ENCODE measurements around the gene PANK4. TPM values are rescaled to one million over a fixed set of nuclear protein-coding genes. Genes with fewer than 3 reads are reported as not detected.

The PANK4 gene
- polyA plus RNA-seq, 2 of the 4 experiments (the other 2 are of a cell fraction) = 8.1 to 13.8 TPM

- no peak overlapping the region for H3K4me2 ChIP-seq
- no peak for TF ChIP-seq KDM1A (IDR thresholded peaks at IDR 0.05; ENCODE audit: low read depth)
- TF ChIP-seq, protein P1, sequence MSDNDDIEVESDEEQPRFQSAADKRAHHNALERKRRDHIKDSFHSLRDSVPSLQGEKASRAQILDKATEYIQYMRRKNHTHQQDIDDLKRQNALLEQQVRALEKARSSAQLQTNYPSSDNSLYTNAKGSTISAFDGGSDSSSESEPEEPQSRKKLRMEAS (IDR thresholded peaks at IDR 0.05) = no peak
- no peak for TF ChIP-seq HEYL (CRISPR knock-in tag; IDR thresholded peaks at IDR 0.05)
- TF ChIP-seq ATOH8 (CRISPR knock-in tag; IDR thresholded peaks at IDR 0.05; ENCODE audit: low read depth) = no peak
- TF ChIP-seq BHLHE40 (IDR thresholded peaks at IDR 0.05; ENCODE audit: low read depth, low read length) = no peak
- TF ChIP-seq SMC3 (IDR thresholded peaks at IDR 0.05) = no peak
- TF ChIP-seq GATA3 (IDR thresholded peaks at IDR 0.05; ENCODE audit: borderline replicate concordance) = no peak
- TF ChIP-seq RAD21 (conservative IDR thresholded peaks at IDR 0.05 in 1 of 2, IDR thresholded peaks at IDR 0.05 in 1 of 2) = no peak
- no peak for TF ChIP-seq ELK1 (IDR thresholded peaks at IDR 0.05; ENCODE audit: low read depth, low read length)
- TF ChIP-seq TP53 (CRISPR knock-in tag; IDR thresholded peaks at IDR 0.05) = no peak
- TF ChIP-seq CBX8 (IDR thresholded peaks at IDR 0.05) = no peak
- no peak for TF ChIP-seq HOXA7 (CRISPR knock-in tag; IDR thresholded peaks at IDR 0.05)
- TF ChIP-seq EP300 (IDR thresholded peaks at IDR 0.05) = no peak
- no peak for TF ChIP-seq RARB (CRISPR knock-in tag; IDR thresholded peaks at IDR 0.05)
- TF ChIP-seq ZSCAN20 (CRISPR knock-in tag; IDR thresholded peaks at IDR 0.05) = no peak
- no peak for TF ChIP-seq FOSL2 (IDR thresholded peaks at IDR 0.05)
- no peak for TF ChIP-seq FOSL2 (CRISPR knock-in tag; IDR thresholded peaks at IDR 0.05)
- H3K4me3 ChIP-seq = no peak overlapping the region
- DNase-seq (ENCODE audit: low read depth in 1 of 2, low spot score in 1 of 2) (no peak), ATAC-seq (peak; percentile 5 to 26; a peak in 1 of 6 replicates), FAIRE-seq (no peak)
- WGBS (ENCODE audit: missing lambda C conversion rate) = 94% methylated on average over 6 of the region's 12 CpGs
- H3K4me1 ChIP-seq = no peaks in the 10 kb centered on the region
- H3K9me3 ChIP-seq = no peaks in the 10 kb centered on the region
- ChIA-PET CTCF (interaction anchor here (1.5 kb wide), 1 partner anchor 8 kb away, joined by 4 read pairs; no protein-coding TSS in a partner anchor), POLR2A (no interaction called here)
- no peak overlapping the region for H3K27ac ChIP-seq
Observed at GRCh38 chr1:2480986-2481364, 45.4 kb downstream of the PANK4 start.

DNA sequence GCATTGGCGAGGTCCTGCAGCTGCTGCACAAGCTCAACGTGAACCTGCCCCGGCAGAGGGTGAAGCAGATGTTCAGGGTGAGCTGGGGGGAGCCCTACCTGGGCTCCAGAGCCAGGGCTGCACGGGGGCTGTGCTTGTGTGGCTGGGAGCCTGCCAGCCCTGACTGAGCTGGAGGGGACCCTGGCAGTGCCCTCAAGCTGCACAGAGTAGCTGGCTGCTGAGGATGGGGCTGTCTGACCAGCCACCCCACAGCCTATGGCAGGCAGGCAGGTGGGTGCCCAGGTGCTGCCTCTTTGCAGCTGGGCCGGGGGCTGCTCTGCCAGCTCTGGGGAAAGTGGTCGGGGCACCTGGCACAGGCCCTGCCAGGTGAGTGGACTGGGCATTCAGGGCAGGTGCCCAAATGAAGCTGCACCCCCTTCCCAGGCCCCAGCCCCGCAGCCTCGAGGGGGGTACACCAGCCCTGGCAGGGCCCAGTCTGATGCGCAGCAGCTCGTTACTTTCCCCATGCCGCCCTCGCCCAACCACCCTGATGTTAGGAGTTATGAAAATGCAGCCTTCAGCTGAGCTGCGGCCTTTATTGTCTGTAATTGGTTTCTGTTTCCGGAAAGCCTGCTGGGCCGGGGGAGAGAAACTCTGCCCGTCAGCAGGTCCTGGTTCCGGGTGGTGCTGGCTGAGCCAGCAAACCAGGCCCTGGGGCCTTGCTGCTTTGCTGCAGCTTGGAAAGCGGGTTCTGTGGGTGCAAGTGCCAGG lies 46.0 kb downstream of the PANK4 start:
- Histone ChIP-seq H3K27ac (no peak overlapping the region), H3K4me3 (no peak overlapping the region), H3K4me2 (no peak overlapping the region), H3K4me1 (no peaks in the 10 kb centered on the region), H3K9me3 (no peaks in the 10 kb centered on the region)
- no peak for FAIRE-seq
- WGBS (ENCODE audit: missing lambda C conversion rate) = 87% methylated on average over 3 of the region's 18 CpGs
- no peak for DNase-seq (ENCODE audit: low read depth in 1 of 2, low spot score in 1 of 2)
- no peak for ATAC-seq
- ChIA-PET CTCF (interaction anchor here (1.5 kb wide), 1 partner anchor 8 kb away, joined by 4 read pairs; no protein-coding TSS in a partner anchor), POLR2A (no interaction called here)
- TF ChIP-seq ZFP36 (IDR thresholded peaks at IDR 0.05; ENCODE audit: borderline replicate concordance, partially characterized antibody) (no peak), CTCF (IDR thresholded peaks at IDR 0.05) (no peak), ELK1 (IDR thresholded peaks at IDR 0.05; ENCODE audit: low read depth, low read length) (no peak), FOSB (CRISPR knock-in tag; IDR thresholded peaks at IDR 0.05) (no peak), RAD21 (conservative IDR thresholded peaks at IDR 0.05 in 1 of 2, IDR thresholded peaks at IDR 0.05 in 1 of 2) (no peak), POLR2AphosphoS2 (conservative IDR thresholded peaks at IDR 0.05; ENCODE audit: low read length) (no peak), HOXB13 (CRISPR knock-in tag; IDR thresholded peaks at IDR 0.05; ENCODE audit: low read depth) (no peak), ZNF302 (CRISPR knock-in tag; IDR thresholded peaks at IDR 0.05) (no peak), FOSL2 (IDR thresholded peaks at IDR 0.05) (no peak), FOSL2 (CRISPR knock-in tag; IDR thresholded peaks at IDR 0.05) (no peak), RNF2 (IDR thresholded peaks at IDR 0.05; ENCODE audit: borderline replicate concordance, low read depth) (no peak), CHD4 (IDR thresholded peaks at IDR 0.05; ENCODE audit: borderline replicate concordance) (no peak), BHLHE40 (IDR thresholded peaks at IDR 0.05; ENCODE audit: low read depth, low read length) (no peak), HMGXB4 (CRISPR knock-in tag; IDR thresholded peaks at IDR 0.05; ENCODE audit: borderline replicate concordance) (no peak)
- TF ChIP-seq, protein P2, sequence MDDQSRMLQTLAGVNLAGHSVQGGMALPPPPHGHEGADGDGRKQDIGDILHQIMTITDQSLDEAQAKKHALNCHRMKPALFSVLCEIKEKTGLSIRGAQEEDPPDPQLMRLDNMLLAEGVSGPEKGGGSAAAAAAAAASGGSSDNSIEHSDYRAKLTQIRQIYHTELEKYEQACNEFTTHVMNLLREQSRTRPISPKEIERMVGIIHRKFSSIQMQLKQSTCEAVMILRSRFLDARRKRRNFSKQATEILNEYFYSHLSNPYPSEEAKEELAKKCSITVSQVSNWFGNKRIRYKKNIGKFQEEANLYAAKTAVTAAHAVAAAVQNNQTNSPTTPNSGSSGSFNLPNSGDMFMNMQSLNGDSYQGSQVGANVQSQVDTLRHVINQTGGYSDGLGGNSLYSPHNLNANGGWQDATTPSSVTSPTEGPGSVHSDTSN (IDR thresholded peaks at IDR 0.05) = no peak
- TF ChIP-seq, protein P3, sequence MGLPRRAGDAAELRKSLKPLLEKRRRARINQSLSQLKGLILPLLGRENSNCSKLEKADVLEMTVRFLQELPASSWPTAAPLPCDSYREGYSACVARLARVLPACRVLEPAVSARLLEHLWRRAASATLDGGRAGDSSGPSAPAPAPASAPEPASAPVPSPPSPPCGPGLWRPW (IDR thresholded peaks at IDR 0.05) = no peak

All from A549 (cell line).